ENCODE measurements around the gene OR10H3. TPM values are rescaled to one million over a fixed set of nuclear protein-coding genes. Genes with fewer than 3 reads are reported as not detected.

Gene OR10H3
- total RNA-seq, 1 experiment from 2014 or later = not detected

DNA sequence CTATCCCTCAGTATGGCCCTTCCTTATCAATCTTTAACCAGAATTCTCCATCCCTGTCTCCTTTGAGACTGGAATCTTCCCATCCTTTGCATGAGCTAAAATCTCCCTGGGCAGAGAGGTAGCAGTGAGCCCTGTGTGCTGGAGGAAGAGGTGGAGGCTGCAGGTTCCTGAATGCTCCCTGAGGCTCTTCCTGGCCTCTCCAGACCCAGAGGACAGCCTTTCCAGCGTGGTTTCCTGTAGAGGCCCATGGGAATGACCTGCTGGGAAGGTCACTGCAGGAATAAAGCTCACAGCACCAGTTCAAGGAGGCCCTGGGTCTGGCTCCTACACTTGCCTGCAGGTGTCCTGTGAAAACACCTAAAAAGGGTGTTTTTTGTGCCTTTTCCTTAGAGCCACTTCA is 5.4 kb upstream of the OR10H3 start:
- Histone ChIP-seq H3F3A (ENCODE audit: low read length, unreplicated experiment) (no peaks in the 10 kb centered on the region), H3K27ac (ENCODE audit: low read length) (no peak overlapping the region), H3K4me1 (ENCODE audit: insufficient read depth, low read length) (no peaks in the 10 kb centered on the region), H3K36me3 (ENCODE audit: low read depth, low read length) (no peaks in the 10 kb centered on the region), H3K4me3 (ENCODE audit: low read length) (no peak overlapping the region), H2AFZ (ENCODE audit: low read length) (no peak overlapping the region), H4K20me1 (ENCODE audit: low read length) (no peaks in the 10 kb centered on the region), H3K27me3 (ENCODE audit: low read length) (peaks cover 31% of the 10 kb centered on the region), H3K79me2 (ENCODE audit: low read length) (no peaks in the 10 kb centered on the region), H3K9ac (ENCODE audit: low read length) (no peak overlapping the region), H3K9me3 (ENCODE audit: low read length) (no peaks in the 10 kb centered on the region), H3K4me2 (ENCODE audit: low read length) (no peak overlapping the region), H3K9me2 (replicated peaks; ENCODE audit: low read length) (no peaks in the 10 kb centered on the region)
- DNase-seq = no peak
- ChIA-PET CTCF (no interaction called here), POLR2A (ENCODE audit: unreplicated experiment) (no interaction called here)
- TF ChIP-seq EZH2 (IDR thresholded peaks at IDR 0.05; ENCODE audit: low read length, unreplicated experiment) (no peak), EZH2phosphoT487 (IDR thresholded peaks at IDR 0.05; ENCODE audit: borderline replicate concordance, low read length) (no peak)
- TF ChIP-seq, protein P1, sequence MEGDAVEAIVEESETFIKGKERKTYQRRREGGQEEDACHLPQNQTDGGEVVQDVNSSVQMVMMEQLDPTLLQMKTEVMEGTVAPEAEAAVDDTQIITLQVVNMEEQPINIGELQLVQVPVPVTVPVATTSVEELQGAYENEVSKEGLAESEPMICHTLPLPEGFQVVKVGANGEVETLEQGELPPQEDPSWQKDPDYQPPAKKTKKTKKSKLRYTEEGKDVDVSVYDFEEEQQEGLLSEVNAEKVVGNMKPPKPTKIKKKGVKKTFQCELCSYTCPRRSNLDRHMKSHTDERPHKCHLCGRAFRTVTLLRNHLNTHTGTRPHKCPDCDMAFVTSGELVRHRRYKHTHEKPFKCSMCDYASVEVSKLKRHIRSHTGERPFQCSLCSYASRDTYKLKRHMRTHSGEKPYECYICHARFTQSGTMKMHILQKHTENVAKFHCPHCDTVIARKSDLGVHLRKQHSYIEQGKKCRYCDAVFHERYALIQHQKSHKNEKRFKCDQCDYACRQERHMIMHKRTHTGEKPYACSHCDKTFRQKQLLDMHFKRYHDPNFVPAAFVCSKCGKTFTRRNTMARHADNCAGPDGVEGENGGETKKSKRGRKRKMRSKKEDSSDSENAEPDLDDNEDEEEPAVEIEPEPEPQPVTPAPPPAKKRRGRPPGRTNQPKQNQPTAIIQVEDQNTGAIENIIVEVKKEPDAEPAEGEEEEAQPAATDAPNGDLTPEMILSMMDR (conservative IDR thresholded peaks at IDR 0.05; ENCODE audit: low read depth, low read length) = no peak
- ATAC-seq = no peak
- intact Hi-C loops (cut with micrococcal nuclease) = no loop called here
- BruUV-seq (replicated peaks) = no TSS peak

DNA sequence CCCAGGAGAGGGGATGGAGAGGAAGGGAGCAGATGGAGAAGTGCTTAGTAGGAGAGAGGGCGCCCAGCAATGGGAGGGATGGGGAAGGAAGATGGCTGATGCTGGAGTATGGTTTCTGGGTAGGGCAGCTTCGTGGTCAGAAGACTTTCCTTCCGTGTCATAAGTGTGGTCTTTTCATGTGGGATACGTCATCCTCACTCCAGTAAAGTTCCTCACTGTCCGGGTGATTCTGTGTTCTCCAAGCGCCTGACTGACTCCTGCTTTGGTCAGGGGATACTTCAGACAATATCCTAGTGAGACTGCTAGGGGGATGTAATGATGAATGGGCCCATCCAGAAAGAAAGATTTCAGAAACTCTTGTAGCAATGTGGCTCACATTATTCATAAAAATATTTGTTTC is 3.9 kb upstream of the OR10H3 start:
- ATAC-seq (no peak), DNase-seq (no peak)
- H2AFZ ChIP-seq (ENCODE audit: low read length) = no peak overlapping the region
- H3K4me3 ChIP-seq (ENCODE audit: low read length) = no peak overlapping the region
- no peaks in the 10 kb centered on the region for H4K20me1 ChIP-seq (ENCODE audit: low read length)
- no peaks in the 10 kb centered on the region for H3K9me2 ChIP-seq (replicated peaks; ENCODE audit: low read length)
- no TSS peak for BruUV-seq (replicated peaks)
- peaks cover 37% of the 10 kb centered on the region; the same call in 1 of the 2 replicates for H3K27me3 ChIP-seq (ENCODE audit: low read length)
- H3K36me3 ChIP-seq (ENCODE audit: low read depth, low read length) = no peaks in the 10 kb centered on the region
- CTCF ChIA-PET = no interaction called here
- H3K4me2 ChIP-seq (ENCODE audit: low read length) = no peak overlapping the region
- no peaks in the 10 kb centered on the region for H3K4me1 ChIP-seq (ENCODE audit: insufficient read depth, low read length)
- H3K9me3 ChIP-seq (ENCODE audit: low read length) = no peaks in the 10 kb centered on the region
- intact Hi-C loops (cut with micrococcal nuclease) = no loop called here
- H3F3A ChIP-seq (ENCODE audit: low read length, unreplicated experiment) = no peaks in the 10 kb centered on the region
- POLR2A ChIA-PET (ENCODE audit: unreplicated experiment) = no interaction called here
- no peaks in the 10 kb centered on the region for H3K79me2 ChIP-seq (ENCODE audit: low read length)
- TF ChIP-seq, protein P1 (conservative IDR thresholded peaks at IDR 0.05; ENCODE audit: low read depth, low read length) = no peak
- TF ChIP-seq EZH2phosphoT487 (IDR thresholded peaks at IDR 0.05; ENCODE audit: borderline replicate concordance, low read length) = no peak
- TF ChIP-seq EZH2 (IDR thresholded peaks at IDR 0.05; ENCODE audit: low read length, unreplicated experiment) = no peak
- no peak overlapping the region for H3K9ac ChIP-seq (ENCODE audit: low read length)
- H3K27ac ChIP-seq (ENCODE audit: low read length) = no peak overlapping the region

DNA sequence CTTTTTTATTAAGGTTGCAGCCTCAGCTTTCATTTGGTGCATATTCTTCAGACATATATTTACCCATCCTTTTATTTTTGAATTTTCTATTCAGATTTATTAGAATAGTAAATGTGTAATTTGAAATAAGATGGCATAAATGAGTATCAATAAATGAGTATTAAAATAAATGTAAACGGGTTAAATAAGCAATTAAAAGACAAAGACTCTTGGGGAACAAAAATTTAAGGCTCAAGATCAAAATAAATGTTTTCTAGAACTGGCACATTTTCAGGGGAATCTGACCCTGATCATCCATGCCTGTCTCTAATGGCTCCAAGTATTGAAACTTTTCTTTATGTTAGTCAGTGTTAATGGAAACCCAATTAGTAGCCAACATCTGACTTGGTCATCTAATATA is 3.0 kb downstream of the OR10H3 start:
- Histone ChIP-seq H3K4me1 (ENCODE audit: insufficient read depth, low read length) (no peaks in the 10 kb centered on the region), H4K20me1 (ENCODE audit: low read length) (no peaks in the 10 kb centered on the region), H3K9me2 (replicated peaks; ENCODE audit: low read length) (no peaks in the 10 kb centered on the region), H3K36me3 (ENCODE audit: low read depth, low read length) (no peaks in the 10 kb centered on the region), H3K9ac (ENCODE audit: low read length) (no peak overlapping the region), H2AFZ (ENCODE audit: low read length) (no peak overlapping the region), H3K9me3 (ENCODE audit: low read length) (0 out of 2 replicates have a peak, but pooled peaks cover 3% of the 10 kb centered on the region), H3K4me3 (ENCODE audit: low read length) (no peak overlapping the region), H3K27ac (ENCODE audit: low read length) (no peak overlapping the region), H3K4me2 (ENCODE audit: low read length) (no peak overlapping the region), H3K27me3 (ENCODE audit: low read length) (peaks cover 24% of the 10 kb centered on the region), H3F3A (ENCODE audit: low read length, unreplicated experiment) (no peaks in the 10 kb centered on the region), H3K79me2 (ENCODE audit: low read length) (no peaks in the 10 kb centered on the region)
- ATAC-seq (no peak), DNase-seq (no peak)
- intact Hi-C loops (cut with micrococcal nuclease) = no loop called here
- ChIA-PET CTCF (no interaction called here), POLR2A (ENCODE audit: unreplicated experiment) (no interaction called here)
- TF ChIP-seq EZH2 (IDR thresholded peaks at IDR 0.05; ENCODE audit: low read length, unreplicated experiment) (no peak), EZH2phosphoT487 (IDR thresholded peaks at IDR 0.05; ENCODE audit: borderline replicate concordance, low read length) (no peak)
- TF ChIP-seq, protein P1 (conservative IDR thresholded peaks at IDR 0.05; ENCODE audit: low read depth, low read length) = no peak
- BruUV-seq (replicated peaks) = no TSS peak
